Bone marrow (tissue), 2 donors: ENCODE data around the gene CLSTN3.
"Not testable (repeated sequence)": the region's sequence is repeated elsewhere in the genome, so short reads cannot be mapped to it uniquely, and the experiment has no call there.

Experiments
- DNase-seq, 2 donors: peaks; one replicate each; lab custom pipeline; 2025; lab: John Stamatoyannopoulos, UW

The CLSTN3 gene

DNA sequence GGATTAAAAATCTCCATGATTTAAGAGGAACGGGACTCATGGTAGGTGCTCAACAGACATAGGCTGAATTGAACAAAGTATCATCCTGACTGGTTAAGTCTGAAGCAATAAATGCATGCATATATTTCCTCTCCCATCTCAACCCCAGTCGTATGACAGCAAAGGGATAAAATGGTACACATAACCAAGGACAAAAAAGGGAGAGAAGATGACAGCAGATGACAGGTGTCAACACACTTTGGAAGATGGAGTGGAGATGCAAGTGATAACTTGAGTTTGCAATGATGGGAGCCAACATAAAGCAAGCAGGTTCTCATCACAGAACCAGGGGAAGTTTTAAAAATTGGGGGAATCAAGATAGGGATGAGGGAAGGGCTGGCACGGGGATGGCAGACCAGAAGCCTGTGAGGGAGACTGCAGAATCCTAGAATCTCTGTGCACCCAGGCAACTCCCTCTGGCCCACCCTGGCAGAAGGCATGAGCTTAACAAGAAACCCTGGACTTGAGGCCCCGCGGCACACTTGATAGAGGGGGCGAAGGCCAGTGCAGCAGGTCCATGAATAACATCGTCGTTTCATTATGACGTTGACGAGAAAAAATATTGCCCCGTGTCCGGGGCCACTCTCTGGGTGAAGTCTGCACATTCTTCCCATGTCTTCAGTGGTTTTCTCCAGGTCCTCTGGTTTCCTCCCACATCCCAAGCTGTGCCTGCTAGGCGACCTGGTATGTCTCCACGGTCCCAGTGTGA, 26.2 kb upstream of the CLSTN3 start:
- no peak for DNase-seq

GRCh38 chr12:7106082-7106481, 24.1 kb upstream of the CLSTN3 start:
- DNase-seq, result no peak

DNA sequence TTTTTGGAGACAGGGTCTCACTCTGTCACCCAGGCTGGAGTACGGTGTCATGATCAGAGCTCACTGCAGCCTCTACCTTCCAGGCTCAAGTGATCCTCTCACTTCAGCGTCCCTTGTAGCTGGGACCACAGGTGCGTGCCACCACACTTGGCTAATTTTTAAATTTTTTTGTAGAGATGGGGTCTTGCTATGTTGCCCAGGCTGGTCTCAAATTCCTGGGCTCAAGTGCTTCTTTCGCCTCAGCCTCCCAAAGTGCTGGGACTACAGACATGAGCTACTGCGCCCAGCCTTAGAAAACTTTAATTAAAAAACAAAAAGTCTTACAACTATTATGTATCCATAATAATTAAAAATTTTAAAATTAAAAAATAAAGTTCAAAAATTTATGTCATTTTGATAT, 23.0 kb upstream of the CLSTN3 start:
- DNase-seq, result not testable (repeated sequence)

GRCh38 chr12:7107636-7108002, 22.6 kb upstream of the CLSTN3 start:
- no peak for DNase-seq

DNA sequence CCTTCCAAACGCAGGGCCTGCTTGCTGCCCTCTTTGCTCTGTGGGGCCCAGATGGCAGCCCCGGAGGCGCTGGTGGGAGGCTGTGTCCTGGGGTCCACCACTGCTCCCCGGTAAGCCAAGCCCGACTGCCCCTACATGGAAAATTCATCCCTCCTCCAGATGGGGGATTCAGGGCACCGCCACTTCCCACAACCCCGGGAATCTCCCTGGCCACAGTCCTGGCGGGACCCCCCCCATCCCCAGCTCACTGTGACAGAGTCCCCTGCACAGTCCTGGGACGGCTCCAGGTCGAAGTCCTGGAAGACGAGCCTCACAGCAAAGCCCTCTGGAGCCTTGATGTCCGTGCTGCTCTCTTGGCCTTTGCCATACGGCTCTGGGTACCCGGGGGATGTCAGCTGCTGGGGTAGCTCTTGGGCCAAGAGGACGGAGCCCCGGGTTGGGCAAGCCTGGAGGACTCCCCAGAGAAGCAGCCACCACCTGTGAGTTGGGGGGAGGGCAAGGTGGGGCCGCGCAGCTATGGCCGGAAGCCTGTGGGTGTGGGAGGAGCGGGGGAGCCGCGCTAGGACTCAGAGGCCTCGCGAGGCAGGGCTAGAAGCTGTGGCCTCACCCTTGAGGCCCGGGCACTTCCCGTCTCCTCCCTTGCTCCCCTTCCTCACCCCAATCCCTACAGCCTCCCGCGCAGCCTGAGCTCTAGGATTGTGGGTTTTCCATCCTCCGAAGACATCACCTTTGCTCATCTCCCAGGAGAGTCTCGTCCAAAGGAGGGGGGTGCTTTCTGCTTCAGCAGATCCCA, 22.0 kb upstream of the CLSTN3 start:
- peak; percentile 51 to 81 for DNase-seq

- DNase-seq, result peak; percentile 77
Observed at GRCh38 chr12:7108796-7109571, 21.2 kb upstream of the CLSTN3 start, which contains the start of gene C1RL. Gene C1RL, minus strand, starts transcription at chr12:7109214. Its CDS starts 34 bp downstream, at chr12:7109180.

- DNase-seq, result no peak
Observed at GRCh38 chr12:7109572-7109920, 20.6 kb upstream of the CLSTN3 start.

- DNase-seq, result no peak
Observed at GRCh38 chr12:7110661-7111060, 19.5 kb upstream of the CLSTN3 start.

DNA sequence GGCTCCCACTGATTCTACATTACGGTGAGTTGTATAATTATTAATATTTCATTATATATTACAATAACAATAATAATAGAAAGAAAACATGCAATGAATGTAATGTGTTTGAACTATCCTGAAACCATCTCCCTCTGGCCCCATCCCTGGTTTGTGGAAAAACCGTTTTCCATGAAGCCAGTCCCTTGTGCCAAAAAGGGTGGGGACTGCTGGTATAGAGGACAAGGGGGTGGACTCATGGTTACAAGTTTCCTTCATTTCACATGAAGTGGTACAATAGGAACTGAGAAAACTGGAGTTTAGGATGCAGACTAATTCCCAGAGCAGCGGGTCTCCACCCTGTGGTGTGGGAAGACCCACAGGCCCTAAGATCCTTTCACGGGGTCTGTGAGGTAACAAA, 18.1 kb upstream of the CLSTN3 start:
- DNase-seq, result no peak

- peak; percentile 5 to 65 for DNase-seq
Observed at GRCh38 chr12:7113389-7113871, 16.7 kb upstream of the CLSTN3 start.

- DNase-seq, result no peak
Observed at GRCh38 chr12:7114008-7114407, 16.2 kb upstream of the CLSTN3 start.

- no peak for DNase-seq
Observed at GRCh38 chr12:7114851-7115250, 15.3 kb upstream of the CLSTN3 start.

DNA sequence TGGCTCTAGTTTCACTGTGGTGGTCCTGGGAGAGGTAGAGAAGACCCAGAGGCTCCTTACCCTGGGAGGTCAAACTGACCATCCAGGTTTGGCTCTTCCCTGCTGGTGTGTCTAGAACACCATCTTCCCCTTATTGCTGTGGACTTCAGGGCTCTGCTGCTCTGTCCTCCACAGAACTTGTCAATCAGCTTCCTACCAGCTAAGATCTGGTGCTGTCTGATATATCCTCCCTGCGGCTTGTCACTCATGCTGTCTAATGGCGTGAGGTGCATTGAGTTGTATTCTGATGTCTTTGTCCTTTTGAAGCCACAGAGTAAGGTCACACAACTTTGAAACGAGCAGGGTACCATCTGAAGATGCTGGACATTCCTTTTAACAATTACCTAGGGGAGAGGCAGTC, 14.0 kb upstream of the CLSTN3 start:
- no peak for DNase-seq

DNA sequence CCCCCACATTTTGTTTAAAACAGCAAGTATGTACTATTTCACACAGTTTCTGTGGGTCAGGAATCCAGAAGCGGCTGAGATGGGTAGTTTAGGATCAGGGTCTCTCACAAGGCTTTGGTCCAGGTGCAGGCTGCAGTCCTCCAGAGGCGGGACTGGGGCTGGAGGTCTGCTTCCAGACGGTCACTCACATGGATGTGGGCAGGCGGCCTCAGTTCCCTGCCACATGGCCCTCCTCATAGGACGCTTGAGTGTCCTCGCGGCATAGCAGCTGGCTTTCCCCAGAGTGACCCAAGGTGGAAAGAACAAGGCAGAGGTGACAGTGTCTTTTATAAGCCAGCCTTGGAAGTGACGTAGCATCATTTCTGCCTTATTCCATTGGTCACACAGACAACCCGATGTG, 13.3 kb upstream of the CLSTN3 start:
- DNase-seq, result no peak

- DNase-seq, result no peak
Observed at GRCh38 chr12:7117670-7118069, 12.5 kb upstream of the CLSTN3 start.

GRCh38 chr12:7118881-7119280, 11.3 kb upstream of the CLSTN3 start:
- no peak for DNase-seq

GRCh38 chr12:7120166-7120565, 10.0 kb upstream of the CLSTN3 start:
- no peak for DNase-seq

GRCh38 chr12:7121324-7121723, 8.8 kb upstream of the CLSTN3 start:
- no peak for DNase-seq

DNA sequence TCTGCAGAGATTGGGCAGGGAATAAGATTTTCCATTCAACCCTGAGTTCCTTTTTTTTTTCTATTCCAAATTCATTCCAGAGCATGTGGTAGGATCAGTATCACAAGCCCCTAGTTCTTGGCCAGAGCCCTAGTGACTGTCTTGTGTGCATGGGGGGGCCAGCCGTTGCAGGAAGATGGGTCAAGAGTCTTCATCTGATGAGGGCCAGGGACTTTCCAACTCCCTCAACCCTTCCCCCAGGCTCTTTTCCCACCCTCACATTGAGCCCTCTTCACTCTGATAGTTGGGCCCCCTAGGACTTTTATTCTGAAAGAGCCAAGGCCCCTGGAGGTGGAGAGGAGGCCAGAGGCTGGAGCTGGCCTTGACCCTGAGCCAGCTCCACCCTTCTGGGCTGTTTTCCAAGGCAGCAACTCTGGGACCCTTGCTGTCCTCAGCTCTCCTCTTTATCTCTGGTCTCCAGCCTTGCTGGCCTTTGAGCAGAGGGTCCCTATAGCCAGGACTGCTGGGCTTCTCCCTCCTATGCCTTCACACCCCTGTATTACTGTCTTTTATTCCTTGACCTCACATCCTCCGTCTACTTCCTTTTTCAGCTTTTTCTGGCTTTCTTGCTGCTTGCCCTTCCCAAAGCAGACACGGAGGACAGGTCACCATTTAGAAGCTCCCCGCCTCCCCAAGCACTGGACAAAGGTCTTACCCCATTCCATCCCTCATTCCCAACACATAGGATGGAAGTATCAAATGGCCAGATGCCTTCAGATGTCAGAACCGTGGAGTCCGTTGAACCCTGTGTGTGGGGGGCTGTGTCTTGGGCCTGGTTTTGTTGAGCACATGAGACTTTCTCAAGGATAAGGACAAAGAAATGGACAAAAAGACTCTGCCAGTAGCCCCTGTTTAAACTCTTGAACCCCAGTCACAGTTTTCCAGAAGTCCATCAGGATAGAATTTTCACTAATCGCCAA, 7.1 kb upstream of the CLSTN3 start:
- no peak for DNase-seq

DNA sequence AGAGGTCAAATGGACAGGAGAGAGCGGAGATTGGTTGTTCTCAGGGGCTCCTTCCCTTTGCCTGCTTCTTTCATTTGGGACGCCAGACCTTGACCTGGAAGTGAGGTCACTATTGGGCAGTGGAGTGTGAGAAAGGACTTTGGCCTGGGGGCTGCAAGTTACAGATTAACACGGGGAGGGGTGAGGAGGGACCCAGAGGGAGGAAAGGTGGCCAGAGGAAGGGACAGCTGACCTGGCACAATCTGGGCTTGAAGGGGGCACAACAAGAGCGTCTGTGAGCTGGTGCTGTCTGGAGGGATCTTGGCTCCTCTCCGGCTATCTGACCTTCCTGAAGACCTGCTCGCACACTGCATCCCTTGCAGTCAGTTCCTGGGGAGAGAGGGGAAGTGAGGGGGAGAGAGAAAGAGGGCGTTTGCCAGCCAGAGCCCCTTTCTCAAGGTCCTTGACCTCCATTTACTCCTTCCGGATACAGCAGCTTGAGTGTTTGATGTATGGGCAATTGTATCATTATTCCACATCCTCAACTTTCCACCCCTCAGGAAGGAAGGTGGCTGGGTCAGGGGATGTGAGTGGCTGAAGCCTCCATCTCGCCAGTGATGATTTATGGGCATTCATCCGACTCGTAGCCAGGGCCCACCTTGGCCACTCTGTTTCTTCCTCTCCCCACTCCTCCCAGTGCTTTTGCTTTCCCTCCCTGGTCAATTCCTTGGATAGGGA, 6.2 kb upstream of the CLSTN3 start:
- DNase-seq, result no peak
